ENCODE data around the gene SPSB3. TPM values are rescaled to one million over a fixed set of nuclear protein-coding genes. Genes with fewer than 3 reads are reported as not detected.

Gene SPSB3
- total and polyA plus RNA-seq, 2 of the 13 experiments (the other 11 are each of a cell fraction or from before 2014, with no cell fraction given), result 13.2 to 21.9 TPM

DNA sequence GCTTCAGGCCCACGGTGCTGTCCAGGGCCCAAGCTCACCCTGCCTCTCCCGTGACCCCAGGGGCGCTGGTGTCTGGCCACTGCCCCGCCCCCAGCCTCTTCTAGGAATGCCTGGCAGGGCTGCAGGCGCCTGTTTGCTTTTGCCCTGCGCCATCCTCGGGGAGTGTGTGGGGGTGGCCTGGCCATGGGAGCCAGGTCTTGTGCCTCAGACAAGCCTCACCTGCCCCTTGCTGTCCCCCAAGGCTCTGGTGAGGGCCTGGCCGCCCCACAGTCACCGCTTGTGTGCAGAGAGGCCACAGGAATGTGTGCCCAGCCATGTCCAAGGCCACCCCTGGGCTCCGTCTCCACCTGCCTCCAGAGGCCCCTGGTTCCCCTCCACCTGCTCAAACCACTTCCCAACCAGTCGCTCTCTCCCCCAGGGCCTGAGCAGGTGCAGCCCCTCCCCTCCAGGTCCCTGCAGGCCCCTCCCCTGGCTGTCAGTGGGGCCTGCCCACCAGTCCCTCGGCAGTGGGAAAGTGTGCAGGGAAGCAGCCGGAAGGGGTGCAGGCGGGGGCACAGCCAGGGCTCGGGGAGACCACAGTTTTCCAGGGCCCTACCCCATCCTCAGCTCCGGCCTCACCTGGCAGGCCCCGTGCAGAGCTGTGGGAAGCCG is 12.0 kb upstream of the SPSB3 start (continued):
- 0 out of 2 replicates have a peak, but pooled peaks have one; percentile 31 for TF ChIP-seq ZNF317 (CRISPR knock-in tag; IDR thresholded peaks at IDR 0.05)
- peak; percentile 33; the same call in 1 of the 2 replicates for TF ChIP-seq KMT2A (CRISPR knock-in tag; IDR thresholded peaks at IDR 0.05)
- TF ChIP-seq, protein P1, sequence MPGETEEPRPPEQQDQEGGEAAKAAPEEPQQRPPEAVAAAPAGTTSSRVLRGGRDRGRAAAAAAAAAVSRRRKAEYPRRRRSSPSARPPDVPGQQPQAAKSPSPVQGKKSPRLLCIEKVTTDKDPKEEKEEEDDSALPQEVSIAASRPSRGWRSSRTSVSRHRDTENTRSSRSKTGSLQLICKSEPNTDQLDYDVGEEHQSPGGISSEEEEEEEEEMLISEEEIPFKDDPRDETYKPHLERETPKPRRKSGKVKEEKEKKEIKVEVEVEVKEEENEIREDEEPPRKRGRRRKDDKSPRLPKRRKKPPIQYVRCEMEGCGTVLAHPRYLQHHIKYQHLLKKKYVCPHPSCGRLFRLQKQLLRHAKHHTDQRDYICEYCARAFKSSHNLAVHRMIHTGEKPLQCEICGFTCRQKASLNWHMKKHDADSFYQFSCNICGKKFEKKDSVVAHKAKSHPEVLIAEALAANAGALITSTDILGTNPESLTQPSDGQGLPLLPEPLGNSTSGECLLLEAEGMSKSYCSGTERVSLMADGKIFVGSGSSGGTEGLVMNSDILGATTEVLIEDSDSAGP (CRISPR knock-in tag; IDR thresholded peaks at IDR 0.05; ENCODE audit: borderline replicate concordance), result peak; percentile 70; the same call in 1 of the 2 replicates
- TF ChIP-seq NCOA2 (CRISPR knock-in tag; IDR thresholded peaks at IDR 0.05), result peak; percentile 63
- TF ChIP-seq, protein P2, sequence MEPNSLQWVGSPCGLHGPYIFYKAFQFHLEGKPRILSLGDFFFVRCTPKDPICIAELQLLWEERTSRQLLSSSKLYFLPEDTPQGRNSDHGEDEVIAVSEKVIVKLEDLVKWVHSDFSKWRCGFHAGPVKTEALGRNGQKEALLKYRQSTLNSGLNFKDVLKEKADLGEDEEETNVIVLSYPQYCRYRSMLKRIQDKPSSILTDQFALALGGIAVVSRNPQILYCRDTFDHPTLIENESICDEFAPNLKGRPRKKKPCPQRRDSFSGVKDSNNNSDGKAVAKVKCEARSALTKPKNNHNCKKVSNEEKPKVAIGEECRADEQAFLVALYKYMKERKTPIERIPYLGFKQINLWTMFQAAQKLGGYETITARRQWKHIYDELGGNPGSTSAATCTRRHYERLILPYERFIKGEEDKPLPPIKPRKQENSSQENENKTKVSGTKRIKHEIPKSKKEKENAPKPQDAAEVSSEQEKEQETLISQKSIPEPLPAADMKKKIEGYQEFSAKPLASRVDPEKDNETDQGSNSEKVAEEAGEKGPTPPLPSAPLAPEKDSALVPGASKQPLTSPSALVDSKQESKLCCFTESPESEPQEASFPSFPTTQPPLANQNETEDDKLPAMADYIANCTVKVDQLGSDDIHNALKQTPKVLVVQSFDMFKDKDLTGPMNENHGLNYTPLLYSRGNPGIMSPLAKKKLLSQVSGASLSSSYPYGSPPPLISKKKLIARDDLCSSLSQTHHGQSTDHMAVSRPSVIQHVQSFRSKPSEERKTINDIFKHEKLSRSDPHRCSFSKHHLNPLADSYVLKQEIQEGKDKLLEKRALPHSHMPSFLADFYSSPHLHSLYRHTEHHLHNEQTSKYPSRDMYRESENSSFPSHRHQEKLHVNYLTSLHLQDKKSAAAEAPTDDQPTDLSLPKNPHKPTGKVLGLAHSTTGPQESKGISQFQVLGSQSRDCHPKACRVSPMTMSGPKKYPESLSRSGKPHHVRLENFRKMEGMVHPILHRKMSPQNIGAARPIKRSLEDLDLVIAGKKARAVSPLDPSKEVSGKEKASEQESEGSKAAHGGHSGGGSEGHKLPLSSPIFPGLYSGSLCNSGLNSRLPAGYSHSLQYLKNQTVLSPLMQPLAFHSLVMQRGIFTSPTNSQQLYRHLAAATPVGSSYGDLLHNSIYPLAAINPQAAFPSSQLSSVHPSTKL (CRISPR knock-in tag; IDR thresholded peaks at IDR 0.05), result peak; percentile 54
- TF ChIP-seq CEBPB (IDR thresholded peaks at IDR 0.05; ENCODE audit: borderline replicate concordance, low read depth, low read length), result no peak
- TF ChIP-seq, protein P3, sequence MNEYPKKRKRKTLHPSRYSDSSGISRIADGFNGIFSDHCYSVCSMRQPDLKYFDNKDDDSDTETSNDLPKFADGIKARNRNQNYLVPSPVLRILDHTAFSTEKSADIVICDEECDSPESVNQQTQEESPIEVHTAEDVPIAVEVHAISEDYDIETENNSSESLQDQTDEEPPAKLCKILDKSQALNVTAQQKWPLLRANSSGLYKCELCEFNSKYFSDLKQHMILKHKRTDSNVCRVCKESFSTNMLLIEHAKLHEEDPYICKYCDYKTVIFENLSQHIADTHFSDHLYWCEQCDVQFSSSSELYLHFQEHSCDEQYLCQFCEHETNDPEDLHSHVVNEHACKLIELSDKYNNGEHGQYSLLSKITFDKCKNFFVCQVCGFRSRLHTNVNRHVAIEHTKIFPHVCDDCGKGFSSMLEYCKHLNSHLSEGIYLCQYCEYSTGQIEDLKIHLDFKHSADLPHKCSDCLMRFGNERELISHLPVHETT (CRISPR knock-in tag; conservative IDR thresholded peaks at IDR 0.05), result 0 out of 2 replicates have a peak, but pooled peaks have one; percentile 17
- TF ChIP-seq, protein P4, sequence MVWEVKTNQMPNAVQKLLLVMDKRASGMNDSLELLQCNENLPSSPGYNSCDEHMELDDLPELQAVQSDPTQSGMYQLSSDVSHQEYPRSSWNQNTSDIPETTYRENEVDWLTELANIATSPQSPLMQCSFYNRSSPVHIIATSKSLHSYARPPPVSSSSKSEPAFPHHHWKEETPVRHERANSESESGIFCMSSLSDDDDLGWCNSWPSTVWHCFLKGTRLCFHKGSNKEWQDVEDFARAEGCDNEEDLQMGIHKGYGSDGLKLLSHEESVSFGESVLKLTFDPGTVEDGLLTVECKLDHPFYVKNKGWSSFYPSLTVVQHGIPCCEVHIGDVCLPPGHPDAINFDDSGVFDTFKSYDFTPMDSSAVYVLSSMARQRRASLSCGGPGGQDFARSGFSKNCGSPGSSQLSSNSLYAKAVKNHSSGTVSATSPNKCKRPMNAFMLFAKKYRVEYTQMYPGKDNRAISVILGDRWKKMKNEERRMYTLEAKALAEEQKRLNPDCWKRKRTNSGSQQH (CRISPR knock-in tag; IDR thresholded peaks at IDR 0.05; ENCODE audit: low read depth), result no peak
- no peak for TF ChIP-seq ZNF264 (CRISPR knock-in tag; IDR thresholded peaks at IDR 0.05)
- TF ChIP-seq SRY (CRISPR knock-in tag; IDR thresholded peaks at IDR 0.05), result 0 out of 2 replicates have a peak, but pooled peaks have one; percentile 16
- peak; percentile 37; the same call in 1 of the 2 replicates for TF ChIP-seq ZMYM3 (CRISPR knock-in tag; IDR thresholded peaks at IDR 0.05)
- TF ChIP-seq DNMT1 (CRISPR knock-in tag; IDR thresholded peaks at IDR 0.05), result peak; percentile 90
- TF ChIP-seq, protein P5, sequence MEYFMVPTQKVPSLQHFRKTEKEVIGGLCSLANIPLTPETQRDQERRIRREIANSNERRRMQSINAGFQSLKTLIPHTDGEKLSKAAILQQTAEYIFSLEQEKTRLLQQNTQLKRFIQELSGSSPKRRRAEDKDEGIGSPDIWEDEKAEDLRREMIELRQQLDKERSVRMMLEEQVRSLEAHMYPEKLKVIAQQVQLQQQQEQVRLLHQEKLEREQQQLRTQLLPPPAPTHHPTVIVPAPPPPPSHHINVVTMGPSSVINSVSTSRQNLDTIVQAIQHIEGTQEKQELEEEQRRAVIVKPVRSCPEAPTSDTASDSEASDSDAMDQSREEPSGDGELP (IDR thresholded peaks at IDR 0.05; ENCODE audit: borderline replicate concordance, low read depth), result peak; percentile 57; the same call in 1 of the 2 replicates
- no peak for TF ChIP-seq ZSCAN12 (CRISPR knock-in tag; IDR thresholded peaks at IDR 0.05)
- TF ChIP-seq, protein P6, sequence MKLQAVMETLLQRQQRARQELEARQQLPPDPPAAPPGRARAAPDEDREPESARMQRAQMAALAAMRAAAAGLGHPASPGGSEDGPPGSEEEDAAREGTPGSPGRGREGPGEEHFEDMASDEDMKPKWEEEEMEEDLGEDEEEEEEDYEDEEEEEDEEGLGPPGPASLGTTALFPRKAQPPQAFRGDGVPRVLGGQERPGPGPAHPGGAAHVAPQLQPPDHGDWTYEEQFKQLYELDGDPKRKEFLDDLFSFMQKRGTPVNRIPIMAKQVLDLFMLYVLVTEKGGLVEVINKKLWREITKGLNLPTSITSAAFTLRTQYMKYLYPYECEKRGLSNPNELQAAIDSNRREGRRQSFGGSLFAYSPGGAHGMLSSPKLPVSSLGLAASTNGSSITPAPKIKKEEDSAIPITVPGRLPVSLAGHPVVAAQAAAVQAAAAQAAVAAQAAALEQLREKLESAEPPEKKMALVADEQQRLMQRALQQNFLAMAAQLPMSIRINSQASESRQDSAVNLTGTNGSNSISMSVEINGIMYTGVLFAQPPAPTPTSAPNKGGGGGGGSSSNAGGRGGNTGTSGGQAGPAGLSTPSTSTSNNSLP (IDR thresholded peaks at IDR 0.05; ENCODE audit: low read depth, low read length), result no peak

All from HepG2 (cell line).